WI38 (cell line): ENCODE measurements around the gene LMX1B.

ENCODE experiments used
- H3K4me3 ChIP-seq: 2 replicates; pipeline ENCODE4 v1.5.1; 2011; ENCODE audit warnings: low read depth, mild to moderate bottlenecking, control low read depth, low read length
- CTCF ChIP-seq: IDR thresholded peaks from 2 replicates; pipeline ENCODE4 v1.5.1; 2012; ENCODE audit warnings: low read depth, mild to moderate bottlenecking, control low read depth, low read length

Gene LMX1B

GRCh38 chr9:126618585-126619360 lies 5.0 kb downstream of the LMX1B start:
- no peak for TF ChIP-seq CTCF
- no peak overlapping the region for H3K4me3 ChIP-seq

DNA sequence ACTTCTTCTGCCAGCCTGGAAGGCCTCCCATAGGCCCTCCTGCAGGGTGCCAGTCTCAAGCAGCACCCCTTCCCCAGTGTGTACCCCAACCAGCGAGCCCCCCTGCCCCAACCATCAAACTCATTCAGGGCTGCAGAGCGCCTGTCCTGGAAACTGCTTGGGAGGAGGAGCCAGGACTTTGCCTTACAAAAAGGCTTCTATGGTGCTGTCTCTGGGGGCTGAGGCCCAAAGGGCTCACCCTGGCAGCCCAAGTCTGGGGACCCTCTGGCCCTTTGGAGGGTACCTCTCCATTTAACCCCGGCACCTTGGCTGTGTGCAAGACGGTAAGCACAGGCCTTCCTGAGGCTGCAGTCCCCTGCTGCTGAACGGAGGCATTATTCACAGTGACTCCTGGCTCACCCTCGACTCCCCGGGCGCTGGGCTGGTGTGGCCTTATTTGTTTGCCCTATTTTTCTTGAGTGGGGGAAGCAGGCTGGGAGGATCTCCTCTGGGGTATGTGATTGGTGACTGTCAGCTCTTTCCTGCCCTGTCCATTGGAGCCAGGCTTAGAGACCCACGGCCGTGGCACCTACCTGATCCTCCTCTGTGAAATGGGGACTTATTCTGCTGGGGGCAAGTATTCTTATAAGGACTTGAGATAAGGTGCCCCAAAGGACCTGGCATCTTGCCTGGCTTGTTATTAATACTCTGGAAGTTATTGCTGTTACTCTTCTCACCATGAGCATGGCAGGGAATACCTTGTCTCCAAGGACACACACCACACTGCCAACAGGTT lies 5.8 kb downstream of the LMX1B start:
- no peak for TF ChIP-seq CTCF
- H3K4me3 ChIP-seq: no peak overlapping the region

- TF ChIP-seq CTCF: no peak
- no peak overlapping the region for H3K4me3 ChIP-seq
Observed at GRCh38 chr9:126620478-126620877, 6.8 kb downstream of the LMX1B start.

- no peak overlapping the region for H3K4me3 ChIP-seq
- no peak for TF ChIP-seq CTCF
Observed at GRCh38 chr9:126621061-126621918, 7.6 kb downstream of the LMX1B start.

DNA sequence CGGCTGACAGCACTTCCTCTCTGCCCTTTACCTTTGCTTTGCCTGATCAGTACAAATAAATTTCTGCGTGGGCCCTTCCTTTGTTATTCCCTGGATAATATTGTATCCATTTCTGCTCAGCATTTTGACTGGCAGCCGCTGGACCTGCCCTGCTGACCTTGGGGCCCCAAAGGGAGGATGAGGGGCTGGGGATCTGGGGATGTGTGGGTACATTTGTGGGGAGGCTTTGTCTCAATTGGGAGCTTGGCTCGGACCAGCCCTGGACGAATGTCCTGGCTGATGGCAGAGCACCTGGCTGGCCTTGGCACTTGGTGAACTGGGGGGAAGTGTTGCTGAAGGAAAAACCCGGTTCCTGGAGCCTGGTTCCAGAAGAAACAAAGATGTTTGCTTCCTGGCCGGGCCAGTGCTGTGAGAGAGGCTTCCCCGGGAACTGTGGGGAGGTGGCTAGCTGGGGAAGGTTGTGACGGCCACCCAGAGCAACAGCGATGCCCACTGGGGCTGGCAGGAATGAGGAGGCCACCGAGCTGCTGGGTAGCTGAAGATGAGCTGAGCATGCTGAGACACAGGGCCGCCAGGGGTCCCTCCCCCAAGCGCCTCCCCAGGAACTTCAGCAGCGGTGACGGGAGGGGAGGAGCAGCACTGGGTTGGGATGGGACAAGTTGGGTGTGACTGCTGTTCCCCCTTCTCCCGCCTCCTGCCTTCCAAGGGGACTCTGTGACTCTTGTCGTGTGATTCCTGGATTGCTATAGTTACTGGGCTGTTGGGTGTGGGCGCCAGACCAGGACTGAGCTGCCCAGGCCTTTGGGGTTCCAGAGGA lies 8.4 kb downstream of the LMX1B start:
- no peak for TF ChIP-seq CTCF
- no peak overlapping the region for H3K4me3 ChIP-seq

DNA sequence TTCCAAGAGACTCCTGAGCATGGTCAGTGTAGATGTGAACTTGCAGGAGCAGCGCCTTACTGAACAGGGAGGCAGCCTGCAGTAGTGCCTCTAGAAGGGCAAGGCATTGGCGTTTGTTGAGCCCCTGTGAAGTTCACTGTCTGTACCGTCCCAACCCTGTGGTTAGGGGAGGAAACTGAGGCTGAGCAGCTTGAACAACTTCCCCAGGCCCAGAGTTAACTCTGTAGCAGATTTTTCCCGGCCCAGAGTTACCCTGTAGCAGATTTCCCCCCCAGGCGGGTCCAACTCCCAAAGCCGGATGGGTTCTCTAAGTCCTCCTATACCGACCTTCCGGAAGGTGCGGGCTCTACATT lies 9.6 kb downstream of the LMX1B start:
- H3K4me3 ChIP-seq: no peak overlapping the region
- TF ChIP-seq CTCF: no peak
